ENCODE data around the gene SMIM45.

DNA sequence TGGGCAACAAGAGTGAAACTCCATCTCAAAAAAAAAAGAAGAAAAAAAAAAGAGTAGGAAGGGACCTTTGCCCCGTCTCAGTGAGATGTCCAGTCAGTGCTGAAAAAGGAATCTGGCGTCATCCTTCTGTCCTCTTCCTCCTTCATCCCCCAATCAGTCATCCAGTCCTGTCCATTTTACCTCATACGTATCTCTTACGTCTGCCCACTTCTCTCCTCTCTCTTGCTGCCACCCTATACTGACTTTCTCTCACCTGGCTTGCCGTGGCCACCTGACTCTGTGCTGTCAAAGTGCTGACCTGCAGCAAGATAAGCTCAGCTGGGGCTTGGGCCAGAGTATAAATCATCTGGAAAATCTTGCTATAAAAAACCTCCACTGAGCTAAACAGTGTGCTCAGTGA, 30.9 kb downstream of the SMIM45 start:
- TF ChIP-seq, protein P1, sequence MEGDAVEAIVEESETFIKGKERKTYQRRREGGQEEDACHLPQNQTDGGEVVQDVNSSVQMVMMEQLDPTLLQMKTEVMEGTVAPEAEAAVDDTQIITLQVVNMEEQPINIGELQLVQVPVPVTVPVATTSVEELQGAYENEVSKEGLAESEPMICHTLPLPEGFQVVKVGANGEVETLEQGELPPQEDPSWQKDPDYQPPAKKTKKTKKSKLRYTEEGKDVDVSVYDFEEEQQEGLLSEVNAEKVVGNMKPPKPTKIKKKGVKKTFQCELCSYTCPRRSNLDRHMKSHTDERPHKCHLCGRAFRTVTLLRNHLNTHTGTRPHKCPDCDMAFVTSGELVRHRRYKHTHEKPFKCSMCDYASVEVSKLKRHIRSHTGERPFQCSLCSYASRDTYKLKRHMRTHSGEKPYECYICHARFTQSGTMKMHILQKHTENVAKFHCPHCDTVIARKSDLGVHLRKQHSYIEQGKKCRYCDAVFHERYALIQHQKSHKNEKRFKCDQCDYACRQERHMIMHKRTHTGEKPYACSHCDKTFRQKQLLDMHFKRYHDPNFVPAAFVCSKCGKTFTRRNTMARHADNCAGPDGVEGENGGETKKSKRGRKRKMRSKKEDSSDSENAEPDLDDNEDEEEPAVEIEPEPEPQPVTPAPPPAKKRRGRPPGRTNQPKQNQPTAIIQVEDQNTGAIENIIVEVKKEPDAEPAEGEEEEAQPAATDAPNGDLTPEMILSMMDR (IDR thresholded peaks at IDR 0.05; ENCODE audit: low read length): no peak
- no peak for TF ChIP-seq EZH2 (optimal IDR thresholded peaks at IDR 0.05; ENCODE audit: low read depth, low read length)
- TF ChIP-seq EZH2phosphoT487 (IDR thresholded peaks at IDR 0.05; ENCODE audit: low read length): no peak
